Peyer's patch (tissue), 4 donors: ENCODE results near the gene APOBEC4. TPM values are rescaled to one million over a fixed set of nuclear protein-coding genes. Genes with fewer than 3 reads are reported as not detected.
"Not testable (repeated sequence)": the region's sequence is repeated elsewhere in the genome, so short reads cannot be mapped to it uniquely, and the experiment has no call there.

Experiments used
- DNase-seq, 3 donors: peaks; one replicate each; pipeline ENCODE4 v3.0.0-alpha.2; 2017 to 2019
- H3K27ac ChIP-seq, 4 donors: fragments of 200-600 bp; sonication (generic); one replicate each; pipeline ENCODE4 v1.5.1; 2016 to 2019
- H3K27me3 ChIP-seq, 2 donors: fragments of 200-600 bp; sonication (generic); one replicate each; pipeline ENCODE4 v1.5.1; 2019
- H3K36me3 ChIP-seq, 3 donors: fragments of 200-600 bp; sonication (generic); one replicate each; pipeline ENCODE4 v1.5.1; 2016 to 2019
- H3K4me1 ChIP-seq, 4 donors: fragments of 200-600 bp; sonication (generic); one replicate each; pipeline ENCODE4 v1.5.1; 2016 to 2019
- H3K4me3 ChIP-seq, 4 donors: fragments of 200-600 bp; sonication (generic); 1 replicate in 3 of 4; 2 replicates in 1 of 4; pipeline ENCODE4 v1.5.1; 2016 to 2019; ENCODE audit warnings: mild to moderate bottlenecking in 1 of 4
- H3K9me3 ChIP-seq, 4 donors: fragments of 200-600 bp; sonication (generic); one replicate each; pipeline ENCODE4 v1.5.1; 2016 to 2019; ENCODE audit warnings: mild to moderate bottlenecking in 1 of 4
- CTCF ChIP-seq, 6 experiments: fragments of 450-650 bp in 4 of 6; fragments of 200-600 bp in 2 of 6; sonication (generic) in 1 of 6; IDR thresholded peaks; one replicate each; pipeline ENCODE4 v1.5.1; 2017 to 2019; ENCODE audit warnings: antibody characterized with exemption in 6 of 6, mild to moderate bottlenecking in 3 of 6, moderate library complexity in 1 of 6
- POLR2A ChIP-seq, 2 donors: fragments of 450-650 bp; IDR thresholded peaks; one replicate each; pipeline ENCODE4 v1.5.1; 2017; ENCODE audit warnings: antibody characterized with exemption in 2 of 2, mild to moderate bottlenecking in 2 of 2, moderate library complexity in 2 of 2
- total RNA-seq, 4 donors: library from RNA; depleted of rRNA; stranded (reverse); fragments of >200 nt; gene quantifications; one replicate each; pipeline ENCODE4 v1.1.0, GENCODE V29; 2016

Gene APOBEC4
- total RNA-seq, 4 donors from 2014 or later, result 0.85 TPM; not detected in 3

DNA sequence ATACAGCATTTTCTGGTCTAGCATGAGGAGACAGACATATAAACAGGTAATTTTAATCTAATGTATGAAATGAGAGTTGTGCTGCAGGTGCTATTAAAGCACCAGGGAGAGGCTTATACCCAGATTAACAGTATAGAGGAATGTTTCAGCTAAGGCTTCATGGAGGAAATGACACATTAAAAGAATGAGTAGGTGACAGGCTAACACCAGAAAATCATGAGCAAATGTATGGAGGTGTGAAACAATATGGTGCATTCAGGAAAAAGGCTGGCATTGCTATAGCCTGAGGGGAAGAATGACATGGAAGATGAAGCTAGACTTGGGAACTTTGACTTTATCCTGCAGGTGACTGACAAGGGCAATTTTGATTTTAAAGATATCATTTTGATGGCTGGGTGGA, 24.6 kb downstream of the APOBEC4 start:
- no peak for TF ChIP-seq POLR2A (IDR thresholded peaks at IDR 0.05)
- TF ChIP-seq CTCF (IDR thresholded peaks at IDR 0.05), result no peak
- no peak for DNase-seq
- Histone ChIP-seq H3K27ac (no peak overlapping the region), H3K36me3 (peaks cover 0 to 59% (median 0%) of the 10 kb centered on the region in 3 donors), H3K4me3 (no peak overlapping the region), H3K9me3 (no peaks in the 10 kb centered on the region), H3K27me3 (no peaks in the 10 kb centered on the region), H3K4me1 (peaks cover 0 to 39% (median 0%) of the 10 kb centered on the region in 4 donors)

DNA sequence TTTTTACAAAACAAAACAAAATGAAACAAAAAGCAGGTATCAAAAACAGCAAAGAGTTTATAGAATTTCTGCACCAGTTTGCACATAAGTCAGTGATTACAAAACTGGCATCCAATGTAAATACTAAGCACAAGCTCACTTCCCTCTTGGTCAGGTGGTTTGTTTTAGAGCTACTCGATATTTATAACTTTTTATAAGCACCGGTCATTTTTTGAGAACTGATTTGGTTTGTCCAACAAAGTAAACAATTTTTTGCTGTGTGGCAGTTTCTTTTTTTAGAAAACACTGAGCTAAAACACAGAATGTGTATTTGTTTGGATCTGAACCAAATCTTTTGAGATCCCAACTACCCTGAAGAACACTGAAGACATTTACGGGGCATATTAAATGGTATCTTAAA, 26.9 kb downstream of the APOBEC4 start:
- H3K27me3 ChIP-seq, H3K9me3 ChIP-seq, DNase-seq, H3K4me3 ChIP-seq, H3K27ac ChIP-seq: not testable (repeated sequence)
- peaks cover 0 to 56% (median 0%) of the 10 kb centered on the region in 3 donors for H3K36me3 ChIP-seq
- peaks cover 0 to 22% (median 0%) of the 10 kb centered on the region in 4 donors for H3K4me1 ChIP-seq

GRCh38 chr1:183622884-183623785, 30.0 kb downstream of the APOBEC4 start:
- Histone ChIP-seq H3K4me3 (no peak overlapping the region), H3K4me1 (peaks cover 0 to 14% (median 0%) of the 10 kb centered on the region in 4 donors), H3K36me3 (peaks cover 0 to 26% (median 0%) of the 10 kb centered on the region in 3 donors), H3K27me3 (no peaks in the 10 kb centered on the region), H3K27ac (peak overlapping the region in 2 of 4 donors; percentile 4 to 9), H3K9me3 (no peaks in the 10 kb centered on the region)
- TF ChIP-seq POLR2A (IDR thresholded peaks at IDR 0.05) (no peak), CTCF (IDR thresholded peaks at IDR 0.05) (peak; percentile 43 to 75 (median 66))
- peak in 2 of 3 donors; percentile 43 to 77 for DNase-seq

DNA sequence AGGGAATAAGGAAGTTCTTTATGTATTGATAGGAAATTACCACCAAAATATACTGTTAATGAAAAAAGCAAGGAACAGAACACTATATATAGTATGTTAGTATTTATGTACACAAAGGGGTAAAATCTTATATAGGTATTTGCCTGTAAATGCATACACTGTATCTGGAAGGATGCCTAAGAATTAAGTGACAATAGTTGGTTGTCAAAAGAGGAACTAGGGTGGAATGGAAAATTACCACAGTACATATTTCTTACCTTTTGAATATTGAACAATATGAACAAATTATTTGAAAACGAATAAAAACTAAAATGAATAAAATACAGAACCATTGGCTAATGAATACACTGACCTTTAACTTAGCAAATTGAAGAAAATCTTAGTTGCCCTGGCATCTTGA, 31.1 kb downstream of the APOBEC4 start:
- TF ChIP-seq POLR2A (IDR thresholded peaks at IDR 0.05) (no peak), CTCF (IDR thresholded peaks at IDR 0.05) (no peak)

DNA sequence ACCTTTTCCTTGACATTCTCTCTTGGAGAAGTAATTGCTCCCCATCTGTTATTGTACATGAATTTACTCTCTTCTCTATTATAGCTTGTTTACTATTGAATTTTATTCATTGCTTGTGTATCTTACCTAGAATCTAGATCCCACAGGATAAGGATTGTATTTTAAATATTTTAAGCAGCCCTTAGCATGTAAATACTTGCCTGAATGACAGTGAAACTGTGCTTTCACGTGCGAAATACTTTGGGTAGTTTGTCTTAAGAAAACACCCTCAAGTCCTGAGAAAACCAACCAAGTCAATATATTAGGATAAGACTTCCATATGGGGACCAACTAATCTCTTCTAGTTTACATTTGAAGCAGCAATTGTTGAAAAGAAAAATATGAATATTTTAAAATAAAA, 32.8 kb downstream of the APOBEC4 start:
- Histone ChIP-seq H3K4me1 (peaks cover 0 to 6% (median 0%) of the 10 kb centered on the region in 4 donors), H3K4me3 (no peak overlapping the region), H3K9me3 (no peaks in the 10 kb centered on the region), H3K36me3 (peaks cover 0 to 9% (median 0%) of the 10 kb centered on the region in 3 donors), H3K27ac (no peak overlapping the region), H3K27me3 (no peaks in the 10 kb centered on the region)
- TF ChIP-seq CTCF (IDR thresholded peaks at IDR 0.05) (no peak), POLR2A (IDR thresholded peaks at IDR 0.05) (no peak)
- no peak for DNase-seq

More for the DNA sequence above, 31.1 kb downstream of the APOBEC4 start:
- Histone ChIP-seq H3K27ac (no peak overlapping the region), H3K27me3 (no peaks in the 10 kb centered on the region), H3K9me3 (no peaks in the 10 kb centered on the region), H3K36me3 (peaks cover 0 to 19% (median 0%) of the 10 kb centered on the region in 3 donors), H3K4me3 (no peak overlapping the region), H3K4me1 (peaks cover 0 to 10% (median 0%) of the 10 kb centered on the region in 4 donors)
- no peak for DNase-seq

DNA sequence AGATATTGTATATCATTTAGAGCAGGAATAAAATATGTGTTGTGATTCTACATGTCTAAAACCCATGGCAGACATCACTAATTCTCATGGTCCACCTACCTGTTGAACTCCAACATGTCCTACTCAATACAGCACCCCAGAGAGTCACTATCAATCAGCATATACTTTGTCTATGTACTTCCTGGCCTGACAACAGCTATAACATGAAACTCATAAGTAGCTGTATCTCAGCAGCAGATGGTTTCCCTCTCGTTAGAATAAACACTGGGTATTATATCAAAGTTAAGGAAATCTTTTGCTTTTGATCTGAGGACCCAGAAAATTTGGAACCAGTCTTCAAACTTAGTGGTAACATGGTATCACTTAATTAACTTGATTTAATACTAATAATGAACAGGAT, 33.3 kb downstream of the APOBEC4 start:
- Histone ChIP-seq H3K27me3 (no peaks in the 10 kb centered on the region), H3K4me3 (no peak overlapping the region), H3K27ac (no peak overlapping the region), H3K36me3 (peaks cover 0 to 5% (median 0%) of the 10 kb centered on the region in 3 donors), H3K4me1 (peaks cover 0 to 6% (median 0%) of the 10 kb centered on the region in 4 donors), H3K9me3 (no peaks in the 10 kb centered on the region)
- no peak for TF ChIP-seq POLR2A (IDR thresholded peaks at IDR 0.05)
- no peak for TF ChIP-seq CTCF (IDR thresholded peaks at IDR 0.05)
- DNase-seq, result no peak

GRCh38 chr1:183618202-183618601, 34.9 kb downstream of the APOBEC4 start:
- not testable (repeated sequence) for DNase-seq, H3K9me3 ChIP-seq, H3K27me3 ChIP-seq, H3K4me3 ChIP-seq, H3K27ac ChIP-seq, H3K36me3 ChIP-seq, H3K4me1 ChIP-seq

DNA sequence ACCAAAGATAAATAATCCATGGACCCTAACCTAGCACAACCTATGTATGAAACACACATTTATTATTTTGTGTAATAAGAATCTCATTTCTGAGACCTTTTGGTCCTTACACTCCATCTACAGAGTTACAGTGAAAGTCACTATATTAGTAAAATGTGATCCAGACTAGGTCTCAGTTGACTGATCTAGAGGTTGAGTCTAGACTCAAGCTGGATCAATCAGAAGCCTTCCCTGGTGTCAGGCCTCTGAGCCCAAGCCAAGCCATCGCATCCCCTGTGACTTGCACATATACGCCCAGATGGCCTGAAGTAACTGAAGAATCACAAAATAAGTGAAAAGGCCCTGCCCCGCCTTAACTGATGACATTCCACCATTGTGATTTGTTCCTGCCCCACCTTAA, 40.1 kb downstream of the APOBEC4 start:
- H3K27ac ChIP-seq, H3K36me3 ChIP-seq, H3K9me3 ChIP-seq, H3K27me3 ChIP-seq, DNase-seq, H3K4me3 ChIP-seq: not testable (repeated sequence)
- peaks cover 0 to 17% (median 0%) of the 10 kb centered on the region in 4 donors for H3K4me1 ChIP-seq
